Caco-2 (cell line): ENCODE data around the gene CDR2. TPM values are rescaled to one million over a fixed set of nuclear protein-coding genes. Genes with fewer than 3 reads are reported as not detected.

Source experiments
- BruUV-seq: library from RNA; stranded (reverse); fragments of 400-500 nt; replicated peaks from 2 replicates; lab custom pipeline; 2021; lab: Mats Ljungman, UMichigan
- CTCF ChIA-PET: fragments of 300-600 bp; sonication (Branson Sonifier 250); formaldehyde crosslinking; loops from one replicate; lab custom pipeline; 2022; ENCODE audit warnings: antibody characterized with exemption; lab: Charles Lee
- POLR2A ChIA-PET: fragments of 300-600 bp; sonication (Branson Sonifier 250); formaldehyde crosslinking; loops from one replicate; lab custom pipeline; 2022; ENCODE audit warnings: antibody characterized with exemption; lab: Charles Lee
- DNase-seq, 2 experiments: peaks; one replicate each; pipeline versions ENCODE4 v3.0.0 to v3.0.0-alpha.2; 2020 to 2022
- H3K27me3 ChIP-seq: replicated peaks from 2 replicates; pipeline ENCODE4 v1.6.0; 2011; ENCODE audit warnings: low read length; ENCODE audit not compliant: control insufficient read depth, insufficient read depth
- H3K36me3 ChIP-seq: 2 replicates; pipeline ENCODE4 v1.5.1; 2011; ENCODE audit warnings: low read length; ENCODE audit not compliant: control insufficient read depth, insufficient read depth
- H3K4me1 ChIP-seq: fragments of 250-450 bp; sonication (Bioruptor Pico); 2 replicates; pipeline ENCODE4 v1.5.1; 2020; ENCODE audit warnings: mild to moderate bottlenecking
- H3K4me3 ChIP-seq: 2 replicates; pipeline ENCODE4 v1.5.1; 2011; ENCODE audit warnings: low read depth, mild to moderate bottlenecking, control low read depth, low read length
- H3K9me3 ChIP-seq: fragments of 250-450 bp; sonication (Bioruptor Pico); 2 replicates; pipeline ENCODE4 v1.5.1; 2020; ENCODE audit warnings: mild to moderate bottlenecking, moderate library complexity
- H3K27ac Mint-ChIP-seq: one replicate; pipeline ENCODE4 v1.8.0; 2022; ENCODE audit warnings: mixed read lengths; ENCODE audit not compliant: unreplicated experiment
- H3K27me3 Mint-ChIP-seq: one replicate; pipeline ENCODE4 v1.8.0; 2022; ENCODE audit warnings: mixed read lengths; ENCODE audit not compliant: insufficient read depth, unreplicated experiment
- H3K36me3 Mint-ChIP-seq: one replicate; pipeline ENCODE4 v1.8.0; 2022; ENCODE audit warnings: mild to moderate bottlenecking, mixed read lengths; ENCODE audit not compliant: insufficient read depth, unreplicated experiment
- H3K4me1 Mint-ChIP-seq: one replicate; pipeline ENCODE4 v1.8.0; 2022; ENCODE audit warnings: low read depth, mixed read lengths; ENCODE audit not compliant: unreplicated experiment
- H3K4me3 Mint-ChIP-seq: one replicate; pipeline ENCODE4 v1.8.0; 2022; ENCODE audit warnings: mild to moderate bottlenecking, moderate library complexity, mixed read lengths; ENCODE audit not compliant: unreplicated experiment
- H3K9me3 Mint-ChIP-seq: one replicate; pipeline ENCODE4 v1.8.0; 2022; ENCODE audit warnings: mixed read lengths; ENCODE audit not compliant: unreplicated experiment
- intact Hi-C: fragments of 100-400 bp; cut with micrococcal nuclease; formaldehyde crosslinking; loops from one replicate; pipeline ENCODE4 v1.10.0; 2022; ENCODE audit not compliant: unreplicated experiment
- total RNA-seq: library from RNA; stranded (reverse); gene quantifications from 2 replicates; pipeline ENCODE4 v1.2.3, GENCODE V29; 2022
- TF ChIP-seq, protein P1 (sequence below), 2 experiments: fragments of 200-600 bp in 1 of 2; IDR thresholded peaks; 1 replicate in 1 of 2; 2 replicates in 1 of 2; pipeline versions ENCODE4 v1.5.1 to v1.8.0; 2011 to 2022; ENCODE audit warnings: antibody characterized with exemption in 1 of 2, control low read depth in 1 of 2, inconsistent platforms in 1 of 2, low read depth in 1 of 2, low read length in 1 of 2, mild to moderate bottlenecking in 1 of 2, moderate library complexity in 1 of 2; ENCODE audit not compliant: insufficient read depth in 1 of 2, severe bottlenecking in 1 of 2, unreplicated experiment in 1 of 2

Gene CDR2
- total RNA-seq, 1 experiment from 2014 or later, result 24.3 TPM

DNA sequence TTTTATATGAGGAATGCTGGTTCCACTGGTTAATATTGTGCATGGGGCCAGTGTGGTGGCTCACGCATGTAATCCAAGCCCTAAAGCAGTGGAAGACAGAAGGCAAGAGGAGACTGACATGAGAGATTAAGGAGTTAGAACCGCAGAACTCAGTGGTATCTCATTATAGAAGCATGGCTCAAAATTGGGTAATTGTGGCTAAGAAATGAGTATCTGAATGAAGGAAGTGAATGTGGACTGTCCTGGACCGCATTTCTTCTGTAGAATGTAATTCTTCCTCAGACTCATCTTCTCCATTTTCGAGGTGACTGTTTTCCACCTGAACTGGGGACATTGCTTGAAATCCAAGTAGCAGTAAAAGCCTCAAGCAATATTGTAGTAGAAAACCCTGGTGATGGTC, 42.6 kb upstream of the CDR2 start:
- POLR2A ChIA-PET, result no interaction called here
- no peaks in the 10 kb centered on the region for H3K27me3 Mint-ChIP-seq
- Histone ChIP-seq H3K36me3 (no peaks in the 10 kb centered on the region), H3K4me3 (no peak overlapping the region), H3K27me3 (no peaks in the 10 kb centered on the region), H3K9me3 (no peaks in the 10 kb centered on the region), H3K4me1 (no peaks in the 10 kb centered on the region)
- no peak for DNase-seq
- intact Hi-C loops, result no loop called here
- H3K4me1 Mint-ChIP-seq, result no peaks in the 10 kb centered on the region
- CTCF ChIA-PET, result no interaction called here
- H3K27ac Mint-ChIP-seq, result no peak overlapping the region
- peaks cover 12% of the 10 kb centered on the region for H3K36me3 Mint-ChIP-seq
- TF ChIP-seq, protein P1, sequence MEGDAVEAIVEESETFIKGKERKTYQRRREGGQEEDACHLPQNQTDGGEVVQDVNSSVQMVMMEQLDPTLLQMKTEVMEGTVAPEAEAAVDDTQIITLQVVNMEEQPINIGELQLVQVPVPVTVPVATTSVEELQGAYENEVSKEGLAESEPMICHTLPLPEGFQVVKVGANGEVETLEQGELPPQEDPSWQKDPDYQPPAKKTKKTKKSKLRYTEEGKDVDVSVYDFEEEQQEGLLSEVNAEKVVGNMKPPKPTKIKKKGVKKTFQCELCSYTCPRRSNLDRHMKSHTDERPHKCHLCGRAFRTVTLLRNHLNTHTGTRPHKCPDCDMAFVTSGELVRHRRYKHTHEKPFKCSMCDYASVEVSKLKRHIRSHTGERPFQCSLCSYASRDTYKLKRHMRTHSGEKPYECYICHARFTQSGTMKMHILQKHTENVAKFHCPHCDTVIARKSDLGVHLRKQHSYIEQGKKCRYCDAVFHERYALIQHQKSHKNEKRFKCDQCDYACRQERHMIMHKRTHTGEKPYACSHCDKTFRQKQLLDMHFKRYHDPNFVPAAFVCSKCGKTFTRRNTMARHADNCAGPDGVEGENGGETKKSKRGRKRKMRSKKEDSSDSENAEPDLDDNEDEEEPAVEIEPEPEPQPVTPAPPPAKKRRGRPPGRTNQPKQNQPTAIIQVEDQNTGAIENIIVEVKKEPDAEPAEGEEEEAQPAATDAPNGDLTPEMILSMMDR (IDR thresholded peaks at IDR 0.05; ENCODE audit: insufficient read depth in 1 of 2, low read depth in 1 of 2, low read length in 1 of 2, severe bottlenecking in 1 of 2, unreplicated experiment in 1 of 2), result no peak
- BruUV-seq, result no TSS peak
- H3K4me3 Mint-ChIP-seq, result no peak overlapping the region
- H3K9me3 Mint-ChIP-seq, result no peaks in the 10 kb centered on the region

DNA sequence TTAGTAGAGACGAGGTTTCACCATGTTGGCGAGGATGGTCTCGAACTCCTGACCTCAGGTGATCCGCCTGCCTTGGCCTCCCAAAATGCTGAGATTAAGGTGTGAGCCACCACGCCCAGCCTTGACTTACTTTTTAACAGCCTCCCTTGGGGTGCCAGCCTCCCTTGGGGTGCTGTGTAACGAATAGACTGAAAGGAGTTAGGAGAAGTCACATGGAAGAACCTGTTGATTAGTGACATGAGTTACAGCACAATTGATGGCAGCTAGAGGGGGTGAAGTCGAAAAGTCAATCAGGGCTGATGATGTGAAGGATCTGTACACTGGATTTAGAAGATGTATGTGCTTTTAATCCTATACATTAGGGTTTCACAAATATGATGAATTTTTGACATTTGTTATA, 39.4 kb upstream of the CDR2 start:
- Mint-ChIP-seq H3K27me3 (no peaks in the 10 kb centered on the region), H3K4me1 (no peaks in the 10 kb centered on the region), H3K27ac (no peak overlapping the region), H3K4me3 (no peak overlapping the region), H3K9me3 (no peaks in the 10 kb centered on the region), H3K36me3 (peaks cover 6% of the 10 kb centered on the region)
- Histone ChIP-seq H3K36me3 (no peaks in the 10 kb centered on the region), H3K4me3 (no peak overlapping the region), H3K27me3 (no peaks in the 10 kb centered on the region), H3K4me1 (no peaks in the 10 kb centered on the region), H3K9me3 (no peaks in the 10 kb centered on the region)
- no TSS peak for BruUV-seq
- intact Hi-C loops, result no loop called here
- ChIA-PET POLR2A (no interaction called here), CTCF (no interaction called here)
- TF ChIP-seq, protein P1 (IDR thresholded peaks at IDR 0.05; ENCODE audit: insufficient read depth in 1 of 2, low read depth in 1 of 2, low read length in 1 of 2, severe bottlenecking in 1 of 2, unreplicated experiment in 1 of 2), result no peak
- no peak for DNase-seq

DNA sequence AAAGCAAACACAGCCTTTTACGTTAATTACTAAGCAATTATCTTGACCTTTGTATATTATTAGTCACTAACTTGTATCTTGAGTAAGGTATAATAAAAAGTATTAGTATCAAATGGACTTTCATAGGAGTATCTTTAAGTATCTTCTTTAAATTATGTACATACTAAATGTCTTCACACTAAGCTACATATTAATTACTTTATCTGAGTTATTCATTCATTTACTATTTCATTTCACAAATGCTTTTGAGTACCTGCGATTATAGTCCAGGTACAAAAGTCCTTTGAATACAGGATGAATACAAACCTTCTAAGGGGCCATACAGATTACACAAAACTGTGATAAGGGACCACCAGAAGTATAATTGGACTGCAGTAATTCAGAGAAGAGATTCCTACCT, 33.1 kb upstream of the CDR2 start:
- Mint-ChIP-seq H3K36me3 (no peaks in the 10 kb centered on the region), H3K4me1 (no peaks in the 10 kb centered on the region), H3K27me3 (no peaks in the 10 kb centered on the region), H3K9me3 (no peaks in the 10 kb centered on the region), H3K27ac (no peak overlapping the region), H3K4me3 (no peak overlapping the region)
- ChIA-PET POLR2A (no interaction called here), CTCF (no interaction called here)
- BruUV-seq, result no TSS peak
- no peaks in the 10 kb centered on the region for H3K27me3 ChIP-seq
- no peak overlapping the region for H3K4me3 ChIP-seq
- H3K9me3 ChIP-seq, result no peaks in the 10 kb centered on the region
- DNase-seq, result no peak
- no peaks in the 10 kb centered on the region for H3K36me3 ChIP-seq
- intact Hi-C loops, result no loop called here
- no peaks in the 10 kb centered on the region for H3K4me1 ChIP-seq
- TF ChIP-seq, protein P1 (IDR thresholded peaks at IDR 0.05; ENCODE audit: insufficient read depth in 1 of 2, low read depth in 1 of 2, low read length in 1 of 2, severe bottlenecking in 1 of 2, unreplicated experiment in 1 of 2), result no peak
